Measurements from ENCODE around the gene ACAA2. TPM values are rescaled to one million over a fixed set of nuclear protein-coding genes. Genes with fewer than 3 reads are reported as not detected.

Gene ACAA2
- total and polyA plus RNA-seq, 9 donors: 28.6 to 96.2 (median 44.1) TPM

- 80 to 97% (median 92%) methylated on average over 7 of the region's 7 CpGs for WGBS, 3 donors
- H3K36me3 ChIP-seq: no peaks in the 10 kb centered on the region
- no peak overlapping the region for H3K27ac ChIP-seq
- no peaks in the 10 kb centered on the region for H3K4me1 ChIP-seq (ENCODE audit: insufficient read depth)
- no peaks in the 10 kb centered on the region for H3K27me3 ChIP-seq
- no peak overlapping the region for H3K4me3 ChIP-seq
- intact Hi-C loops (cut with DNase I): loop anchor here in 3 of 4 donors (5.0 to 10.0 kb wide), 3 partner anchors 299 to 344 kb away; no protein-coding TSS in a partner anchor
- DNase-seq: no peak
- no peak for TF ChIP-seq EP300 (IDR thresholded peaks at IDR 0.05)
- no peak for TF ChIP-seq POLR2A (IDR thresholded peaks at IDR 0.05)
- TF ChIP-seq, protein P1, sequence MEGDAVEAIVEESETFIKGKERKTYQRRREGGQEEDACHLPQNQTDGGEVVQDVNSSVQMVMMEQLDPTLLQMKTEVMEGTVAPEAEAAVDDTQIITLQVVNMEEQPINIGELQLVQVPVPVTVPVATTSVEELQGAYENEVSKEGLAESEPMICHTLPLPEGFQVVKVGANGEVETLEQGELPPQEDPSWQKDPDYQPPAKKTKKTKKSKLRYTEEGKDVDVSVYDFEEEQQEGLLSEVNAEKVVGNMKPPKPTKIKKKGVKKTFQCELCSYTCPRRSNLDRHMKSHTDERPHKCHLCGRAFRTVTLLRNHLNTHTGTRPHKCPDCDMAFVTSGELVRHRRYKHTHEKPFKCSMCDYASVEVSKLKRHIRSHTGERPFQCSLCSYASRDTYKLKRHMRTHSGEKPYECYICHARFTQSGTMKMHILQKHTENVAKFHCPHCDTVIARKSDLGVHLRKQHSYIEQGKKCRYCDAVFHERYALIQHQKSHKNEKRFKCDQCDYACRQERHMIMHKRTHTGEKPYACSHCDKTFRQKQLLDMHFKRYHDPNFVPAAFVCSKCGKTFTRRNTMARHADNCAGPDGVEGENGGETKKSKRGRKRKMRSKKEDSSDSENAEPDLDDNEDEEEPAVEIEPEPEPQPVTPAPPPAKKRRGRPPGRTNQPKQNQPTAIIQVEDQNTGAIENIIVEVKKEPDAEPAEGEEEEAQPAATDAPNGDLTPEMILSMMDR (IDR thresholded peaks at IDR 0.05): no peak
- no peaks in the 10 kb centered on the region for H3K9me3 ChIP-seq
Measured at GRCh38 chr18:49855711-49856415, 42.5 kb upstream of the ACAA2 start.

DNA sequence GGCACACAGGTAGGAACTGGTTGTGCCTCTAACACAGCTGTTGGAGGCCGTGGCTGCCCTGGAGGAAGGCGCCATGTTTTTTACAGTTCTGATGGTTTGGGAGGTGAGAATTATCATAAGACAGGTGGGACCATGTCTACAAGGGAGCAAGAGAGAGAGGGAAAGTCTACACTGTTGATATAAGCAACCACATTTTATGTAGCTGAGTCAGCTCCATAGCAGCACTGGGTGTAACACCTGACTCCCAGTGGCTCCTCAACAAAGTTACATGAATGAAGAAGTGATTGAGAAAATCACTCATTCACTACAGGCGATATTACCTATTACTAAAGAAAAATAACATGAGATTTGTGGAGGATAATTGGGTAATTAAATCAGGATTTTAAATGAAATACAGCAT lies 41.3 kb upstream of the ACAA2 start:
- Histone ChIP-seq H3K9me3 (no peaks in the 10 kb centered on the region), H3K4me3 (no peak overlapping the region), H3K27ac (no peak overlapping the region), H3K27me3 (no peaks in the 10 kb centered on the region), H3K4me1 (ENCODE audit: insufficient read depth) (no peaks in the 10 kb centered on the region), H3K36me3 (no peaks in the 10 kb centered on the region)
- 94 to 95% (median 94%) methylated on average over 3 of the region's 3 CpGs for WGBS, 3 donors
- TF ChIP-seq POLR2A (IDR thresholded peaks at IDR 0.05) (no peak), EP300 (IDR thresholded peaks at IDR 0.05) (no peak)
- TF ChIP-seq, protein P1 (IDR thresholded peaks at IDR 0.05): no peak
- intact Hi-C loops (cut with DNase I): loop anchor here in 3 of 4 donors (5.0 to 10.0 kb wide), 3 partner anchors 297 to 342 kb away; no protein-coding TSS in a partner anchor
- no peak for DNase-seq

DNA sequence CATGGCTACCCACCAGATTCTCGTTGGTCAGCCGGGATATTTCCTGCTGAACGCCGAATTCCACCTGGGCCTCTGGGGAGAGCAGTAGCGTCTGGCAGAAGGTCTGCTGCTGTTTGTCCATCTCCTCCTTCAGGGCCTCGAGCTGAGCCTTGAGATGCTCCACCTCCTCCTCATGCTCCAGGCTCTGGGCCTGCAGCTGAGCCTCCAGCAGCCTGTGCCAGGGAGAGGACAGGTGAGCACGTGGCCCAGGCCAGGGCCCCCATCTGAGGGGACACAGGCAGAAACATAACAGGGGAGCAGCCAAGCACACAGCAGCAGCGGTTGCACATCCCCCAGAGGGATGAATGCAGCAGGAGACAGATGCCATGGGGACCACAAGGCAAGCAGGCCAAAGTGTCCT lies 40.1 kb upstream of the ACAA2 start:
- Histone ChIP-seq H3K4me1 (ENCODE audit: insufficient read depth) (no peaks in the 10 kb centered on the region), H3K9me3 (no peaks in the 10 kb centered on the region), H3K4me3 (no peak overlapping the region), H3K36me3 (no peaks in the 10 kb centered on the region), H3K27ac (no peak overlapping the region), H3K27me3 (no peaks in the 10 kb centered on the region)
- intact Hi-C loops (cut with DNase I): loop anchor here in 2 of 4 donors (5.0 to 10.0 kb wide), 2 partner anchors 339 to 341 kb away; no protein-coding TSS in a partner anchor
- DNase-seq: no peak
- WGBS, 3 donors: 77 to 96% (median 87%) methylated on average over 7 to 8 of the region's 8 CpGs
- TF ChIP-seq, protein P1 (IDR thresholded peaks at IDR 0.05): no peak
- TF ChIP-seq POLR2A (IDR thresholded peaks at IDR 0.05) (no peak), EP300 (IDR thresholded peaks at IDR 0.05) (no peak)

DNA sequence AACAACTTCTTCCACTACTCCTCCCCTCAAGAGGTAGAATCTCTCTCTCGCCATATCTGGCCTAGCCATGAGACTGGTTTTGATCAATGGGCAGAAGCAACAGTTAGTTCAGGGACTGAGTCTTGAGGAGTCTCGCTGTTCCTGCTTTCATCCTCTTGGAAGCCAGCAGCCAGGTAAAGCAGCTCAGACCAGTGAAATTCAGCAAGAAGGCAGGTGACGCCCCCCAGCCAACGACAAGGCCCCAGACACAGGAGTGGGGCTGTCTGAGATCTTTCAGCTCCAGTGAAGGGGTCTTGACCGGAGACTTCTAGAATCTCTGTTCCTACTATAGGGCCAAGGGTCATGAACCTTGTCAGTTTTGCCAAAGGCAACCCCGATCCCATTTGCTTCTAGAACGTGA lies 39.7 kb upstream of the ACAA2 start:
- no peak for DNase-seq
- no peaks in the 10 kb centered on the region for H3K27me3 ChIP-seq
- WGBS, 3 donors: 77 to 86% (median 79%) methylated on average over 7 of the region's 7 CpGs
- no peaks in the 10 kb centered on the region for H3K4me1 ChIP-seq (ENCODE audit: insufficient read depth)
- TF ChIP-seq, protein P1 (IDR thresholded peaks at IDR 0.05): no peak
- TF ChIP-seq POLR2A (IDR thresholded peaks at IDR 0.05): no peak
- TF ChIP-seq EP300 (IDR thresholded peaks at IDR 0.05): no peak
- no peaks in the 10 kb centered on the region for H3K9me3 ChIP-seq
- H3K4me3 ChIP-seq: no peak overlapping the region
- intact Hi-C loops (cut with DNase I): loop anchor here in 2 of 4 donors (5.0 to 10.0 kb wide), 2 partner anchors 338 to 341 kb away; no protein-coding TSS in a partner anchor
- no peak overlapping the region for H3K27ac ChIP-seq
- no peaks in the 10 kb centered on the region for H3K36me3 ChIP-seq
